GM12872 (cell line): Measurements from ENCODE around the gene LPGAT1.

ENCODE experiments used
- TF ChIP-seq, protein P1 (sequence below): IDR thresholded peaks from 3 replicates; pipeline ENCODE4 v1.5.1; 2011; ENCODE audit warnings: low read depth, mild to moderate bottlenecking, low read length, moderate library complexity; ENCODE audit not compliant: insufficient read depth

The LPGAT1 gene

GRCh38 chr1:211695135-211695816, 135.3 kb downstream of the LPGAT1 start:
- TF ChIP-seq, protein P1, sequence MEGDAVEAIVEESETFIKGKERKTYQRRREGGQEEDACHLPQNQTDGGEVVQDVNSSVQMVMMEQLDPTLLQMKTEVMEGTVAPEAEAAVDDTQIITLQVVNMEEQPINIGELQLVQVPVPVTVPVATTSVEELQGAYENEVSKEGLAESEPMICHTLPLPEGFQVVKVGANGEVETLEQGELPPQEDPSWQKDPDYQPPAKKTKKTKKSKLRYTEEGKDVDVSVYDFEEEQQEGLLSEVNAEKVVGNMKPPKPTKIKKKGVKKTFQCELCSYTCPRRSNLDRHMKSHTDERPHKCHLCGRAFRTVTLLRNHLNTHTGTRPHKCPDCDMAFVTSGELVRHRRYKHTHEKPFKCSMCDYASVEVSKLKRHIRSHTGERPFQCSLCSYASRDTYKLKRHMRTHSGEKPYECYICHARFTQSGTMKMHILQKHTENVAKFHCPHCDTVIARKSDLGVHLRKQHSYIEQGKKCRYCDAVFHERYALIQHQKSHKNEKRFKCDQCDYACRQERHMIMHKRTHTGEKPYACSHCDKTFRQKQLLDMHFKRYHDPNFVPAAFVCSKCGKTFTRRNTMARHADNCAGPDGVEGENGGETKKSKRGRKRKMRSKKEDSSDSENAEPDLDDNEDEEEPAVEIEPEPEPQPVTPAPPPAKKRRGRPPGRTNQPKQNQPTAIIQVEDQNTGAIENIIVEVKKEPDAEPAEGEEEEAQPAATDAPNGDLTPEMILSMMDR: no peak
